Measurements from ENCODE around the gene ANO7. TPM values are rescaled to one million over a fixed set of nuclear protein-coding genes. Genes with fewer than 3 reads are reported as not detected.

ANO7 gene
- polyA plus RNA-seq, 2 donors = 0.14 to 0.21 TPM

DNA sequence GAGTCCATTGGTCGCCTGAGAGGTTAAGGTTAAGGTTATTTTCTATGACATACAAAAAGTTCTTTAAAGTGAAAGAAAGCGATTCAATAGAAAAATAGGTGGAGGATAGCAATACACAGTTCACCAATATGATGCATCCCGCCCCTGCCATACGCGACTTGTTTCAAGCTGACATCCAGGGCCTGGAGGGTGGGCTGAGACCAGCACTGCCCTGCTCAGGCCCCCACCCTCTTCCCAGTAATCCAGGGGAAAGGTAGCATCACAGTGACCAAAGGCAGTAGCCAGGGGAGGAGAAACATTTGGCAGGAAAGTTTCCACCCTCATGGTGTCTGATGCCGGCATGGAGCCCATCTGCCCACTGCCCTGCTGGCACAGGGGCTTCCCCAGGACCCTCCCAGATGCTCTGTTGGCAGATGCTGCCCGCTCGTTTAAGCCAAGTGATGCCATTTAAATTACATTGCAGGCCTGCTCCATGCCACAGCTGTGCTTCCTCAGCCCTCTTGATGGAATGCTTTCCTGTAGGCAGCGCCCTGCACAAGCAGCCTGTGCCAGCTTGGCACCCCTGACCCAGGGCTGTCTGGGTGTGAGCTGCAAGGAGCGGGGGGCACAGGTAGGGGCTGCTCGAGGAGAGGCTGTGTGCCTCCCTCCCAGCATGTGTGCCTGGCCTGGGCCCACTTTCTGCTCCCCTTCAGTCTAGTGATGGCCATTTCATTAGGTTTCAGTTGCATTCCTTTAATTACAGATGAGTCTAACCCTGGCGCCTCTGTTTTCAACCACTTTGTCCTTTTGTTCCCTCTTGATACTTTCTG lies 10.7 kb upstream of the ANO7 start:
- Histone ChIP-seq H3K27me3 (ENCODE audit: control insufficient read depth in 1 of 2, insufficient read depth in 2 of 2, low read length in 2 of 2) (no peaks in the 10 kb centered on the region), H3K9me3 (ENCODE audit: control insufficient read depth in 2 of 2, insufficient read depth in 1 of 2, low read depth in 1 of 2, low read length in 1 of 2) (no peaks in the 10 kb centered on the region), H3K4me3 (ENCODE audit: low read depth in 1 of 2, low read length in 2 of 2) (no peak overlapping the region), H3K27ac (ENCODE audit: low read depth in 2 of 2, low read length in 1 of 2) (no peak overlapping the region), H3K4me1 (ENCODE audit: control insufficient read depth in 2 of 2, insufficient read depth in 2 of 2, low read length in 1 of 2) (no peaks in the 10 kb centered on the region), H3K36me3 (ENCODE audit: control insufficient read depth in 2 of 2, insufficient read depth in 2 of 2, low read length in 1 of 2) (peaks cover 0 to 27% of the 10 kb centered on the region in 2 donors)
- 96 to 97% methylated on average over 12 of the region's 12 CpGs for WGBS, 2 donors

DNA sequence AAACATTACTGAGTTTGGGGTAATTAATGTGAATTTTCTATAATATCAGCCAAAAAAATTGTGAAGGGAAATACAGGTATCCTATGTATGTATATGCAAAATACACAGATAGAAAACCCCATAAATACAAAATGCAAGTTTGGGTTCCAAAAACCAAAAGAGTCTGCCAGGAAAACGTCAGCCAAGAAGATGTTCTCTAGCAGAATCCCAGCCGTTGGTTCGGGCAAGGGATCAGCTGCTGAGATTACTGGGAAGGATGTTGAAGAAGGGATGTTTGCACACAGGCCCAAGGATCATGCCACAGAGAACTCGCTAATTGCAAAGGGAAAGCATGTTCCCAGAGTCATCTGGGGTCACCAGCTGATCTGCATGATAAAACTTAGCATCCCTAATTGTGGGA lies 9.5 kb upstream of the ANO7 start:
- WGBS, 2 donors = 67 to 71% methylated on average over 4 of the region's 4 CpGs
- H3K27ac ChIP-seq (ENCODE audit: low read depth in 2 of 2, low read length in 1 of 2) = no peak overlapping the region

DNA sequence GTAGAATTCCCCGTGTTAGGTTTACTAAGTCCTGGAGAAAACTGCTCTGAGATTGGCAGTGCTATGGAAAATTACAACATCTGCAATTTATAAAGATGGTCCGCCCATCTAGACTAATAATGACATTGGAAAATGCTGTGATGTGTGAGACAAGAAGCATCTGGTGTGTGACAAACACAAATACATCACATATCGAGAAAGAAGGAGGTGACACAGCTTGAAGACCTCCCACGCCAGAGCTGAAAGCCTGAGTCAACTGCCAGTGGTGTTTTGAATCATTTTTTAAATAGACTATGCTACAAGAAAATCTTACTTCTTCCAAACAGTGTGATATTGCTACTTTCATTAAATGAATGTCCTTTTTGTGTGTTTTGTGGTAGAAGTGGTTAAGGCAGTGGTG lies 8.6 kb upstream of the ANO7 start:
- H3K4me3 ChIP-seq (ENCODE audit: low read depth in 1 of 2, low read length in 2 of 2) = no peak overlapping the region
- WGBS, 2 donors = 74 to 76% methylated on average over 4 of the region's 4 CpGs
- no peaks in the 10 kb centered on the region for H3K9me3 ChIP-seq (ENCODE audit: control insufficient read depth in 2 of 2, insufficient read depth in 1 of 2, low read depth in 1 of 2, low read length in 1 of 2)
- H3K27ac ChIP-seq (ENCODE audit: low read depth in 2 of 2, low read length in 1 of 2) = no peak overlapping the region
- peaks cover 0 to 30% of the 10 kb centered on the region in 2 donors for H3K36me3 ChIP-seq (ENCODE audit: control insufficient read depth in 2 of 2, insufficient read depth in 2 of 2, low read length in 1 of 2)
- no peaks in the 10 kb centered on the region for H3K4me1 ChIP-seq (ENCODE audit: control insufficient read depth in 2 of 2, insufficient read depth in 2 of 2, low read length in 1 of 2)
- no peaks in the 10 kb centered on the region for H3K27me3 ChIP-seq (ENCODE audit: control insufficient read depth in 1 of 2, insufficient read depth in 2 of 2, low read length in 2 of 2)

More for the DNA sequence above, 9.5 kb upstream of the ANO7 start:
- peaks cover 0 to 32% of the 10 kb centered on the region in 2 donors for H3K36me3 ChIP-seq (ENCODE audit: control insufficient read depth in 2 of 2, insufficient read depth in 2 of 2, low read length in 1 of 2)
- H3K4me3 ChIP-seq (ENCODE audit: low read depth in 1 of 2, low read length in 2 of 2) = no peak overlapping the region
- no peaks in the 10 kb centered on the region for H3K4me1 ChIP-seq (ENCODE audit: control insufficient read depth in 2 of 2, insufficient read depth in 2 of 2, low read length in 1 of 2)
- no peaks in the 10 kb centered on the region for H3K27me3 ChIP-seq (ENCODE audit: control insufficient read depth in 1 of 2, insufficient read depth in 2 of 2, low read length in 2 of 2)
- H3K9me3 ChIP-seq (ENCODE audit: control insufficient read depth in 2 of 2, insufficient read depth in 1 of 2, low read depth in 1 of 2, low read length in 1 of 2) = no peaks in the 10 kb centered on the region

DNA sequence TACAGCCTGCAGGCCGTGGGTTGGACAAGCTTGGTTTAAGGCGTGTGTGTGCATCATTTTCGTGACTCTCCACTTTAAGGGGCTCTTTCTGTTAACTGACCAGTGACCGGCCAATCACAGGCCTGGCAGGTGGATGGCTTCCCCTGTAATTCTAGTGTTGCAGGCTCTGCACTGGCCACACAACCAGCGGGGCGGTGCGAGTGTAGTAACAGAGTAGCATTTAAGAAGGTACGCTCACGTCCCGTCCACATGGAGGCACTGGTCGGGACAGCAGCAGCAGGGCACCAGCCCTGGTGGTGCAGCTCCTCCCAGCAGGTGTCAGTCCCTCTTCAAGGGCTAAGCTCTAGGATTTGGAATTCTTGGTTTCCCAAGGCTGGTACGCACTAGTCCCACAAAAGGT lies 8.0 kb upstream of the ANO7 start:
- H3K9me3 ChIP-seq (ENCODE audit: control insufficient read depth in 2 of 2, insufficient read depth in 1 of 2, low read depth in 1 of 2, low read length in 1 of 2) = no peaks in the 10 kb centered on the region
- H3K36me3 ChIP-seq (ENCODE audit: control insufficient read depth in 2 of 2, insufficient read depth in 2 of 2, low read length in 1 of 2) = peaks cover 0 to 30% of the 10 kb centered on the region in 2 donors
- H3K27me3 ChIP-seq (ENCODE audit: control insufficient read depth in 1 of 2, insufficient read depth in 2 of 2, low read length in 2 of 2) = no peaks in the 10 kb centered on the region
- H3K4me3 ChIP-seq (ENCODE audit: low read depth in 1 of 2, low read length in 2 of 2) = no peak overlapping the region
- H3K27ac ChIP-seq (ENCODE audit: low read depth in 2 of 2, low read length in 1 of 2) = no peak overlapping the region
- H3K4me1 ChIP-seq (ENCODE audit: control insufficient read depth in 2 of 2, insufficient read depth in 2 of 2, low read length in 1 of 2) = no peaks in the 10 kb centered on the region
- WGBS, 2 donors = 91 to 93% methylated on average over 12 of the region's 12 CpGs

DNA sequence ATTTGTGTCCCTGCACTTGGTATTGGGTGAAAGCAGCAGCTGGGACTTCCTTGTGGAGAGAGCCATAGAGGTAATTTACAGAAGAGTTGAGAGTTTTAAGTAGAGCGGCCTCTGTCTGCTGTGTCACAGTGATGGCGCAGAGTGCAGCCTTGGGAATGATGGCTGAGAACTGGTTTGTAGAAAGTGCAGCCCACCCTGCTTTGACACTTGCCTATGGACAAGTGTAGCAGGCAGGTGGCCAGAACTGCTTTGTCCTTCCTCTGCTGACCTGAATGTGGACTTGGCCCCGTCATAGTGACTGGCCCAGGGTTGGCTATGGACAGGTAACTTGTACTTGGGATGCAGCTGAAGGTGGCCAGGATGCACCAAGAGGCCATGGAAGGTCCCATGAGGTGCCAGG lies 6.4 kb upstream of the ANO7 start:
- Histone ChIP-seq H3K4me1 (ENCODE audit: control insufficient read depth in 2 of 2, insufficient read depth in 2 of 2, low read length in 1 of 2) (no peaks in the 10 kb centered on the region), H3K4me3 (ENCODE audit: low read depth in 1 of 2, low read length in 2 of 2) (no peak overlapping the region), H3K27ac (ENCODE audit: low read depth in 2 of 2, low read length in 1 of 2) (no peak overlapping the region), H3K36me3 (ENCODE audit: control insufficient read depth in 2 of 2, insufficient read depth in 2 of 2, low read length in 1 of 2) (peaks cover 0 to 27% of the 10 kb centered on the region in 2 donors), H3K27me3 (ENCODE audit: control insufficient read depth in 1 of 2, insufficient read depth in 2 of 2, low read length in 2 of 2) (no peaks in the 10 kb centered on the region), H3K9me3 (ENCODE audit: control insufficient read depth in 2 of 2, insufficient read depth in 1 of 2, low read depth in 1 of 2, low read length in 1 of 2) (no peaks in the 10 kb centered on the region)
- 99% methylated on average over 3 of the region's 3 CpGs for WGBS, 2 donors

DNA sequence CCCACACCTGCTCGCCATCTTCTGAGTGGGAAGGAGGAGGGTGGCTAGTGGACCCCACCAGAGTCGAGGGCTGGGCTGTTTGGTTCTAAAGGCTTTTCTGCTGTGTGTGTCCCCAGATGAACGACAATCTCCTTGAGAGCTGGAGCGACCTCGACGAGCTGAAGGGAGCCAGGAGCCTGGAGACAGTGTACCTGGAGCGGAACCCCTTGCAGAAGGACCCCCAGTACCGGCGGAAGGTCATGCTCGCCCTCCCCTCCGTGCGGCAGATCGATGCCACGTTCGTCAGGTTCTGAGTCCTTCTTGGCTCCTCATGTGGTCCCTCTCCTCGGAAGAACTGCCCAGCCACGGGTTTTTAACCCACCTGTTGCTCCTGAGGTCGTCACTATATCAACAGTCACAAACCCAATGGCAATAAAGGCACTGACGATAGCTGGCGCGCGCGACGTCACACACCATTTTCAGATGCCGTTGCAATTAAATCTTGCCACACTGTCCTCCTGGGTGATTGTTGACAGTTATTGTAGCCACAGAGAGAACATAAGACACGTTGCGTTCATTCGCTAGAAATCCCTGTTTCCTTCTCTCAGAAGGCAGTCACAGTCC lies 5.8 kb upstream of the ANO7 start:
- Histone ChIP-seq H3K4me1 (ENCODE audit: control insufficient read depth in 2 of 2, insufficient read depth in 2 of 2, low read length in 1 of 2) (no peaks in the 10 kb centered on the region), H3K27me3 (ENCODE audit: control insufficient read depth in 1 of 2, insufficient read depth in 2 of 2, low read length in 2 of 2) (no peaks in the 10 kb centered on the region), H3K36me3 (ENCODE audit: control insufficient read depth in 2 of 2, insufficient read depth in 2 of 2, low read length in 1 of 2) (peaks cover 0 to 25% of the 10 kb centered on the region in 2 donors), H3K4me3 (ENCODE audit: low read depth in 1 of 2, low read length in 2 of 2) (no peak overlapping the region), H3K9me3 (ENCODE audit: control insufficient read depth in 2 of 2, insufficient read depth in 1 of 2, low read depth in 1 of 2, low read length in 1 of 2) (no peaks in the 10 kb centered on the region), H3K27ac (ENCODE audit: low read depth in 2 of 2, low read length in 1 of 2) (no peak overlapping the region)
- 93 to 94% methylated on average over 28 of the region's 28 CpGs for WGBS, 2 donors

DNA sequence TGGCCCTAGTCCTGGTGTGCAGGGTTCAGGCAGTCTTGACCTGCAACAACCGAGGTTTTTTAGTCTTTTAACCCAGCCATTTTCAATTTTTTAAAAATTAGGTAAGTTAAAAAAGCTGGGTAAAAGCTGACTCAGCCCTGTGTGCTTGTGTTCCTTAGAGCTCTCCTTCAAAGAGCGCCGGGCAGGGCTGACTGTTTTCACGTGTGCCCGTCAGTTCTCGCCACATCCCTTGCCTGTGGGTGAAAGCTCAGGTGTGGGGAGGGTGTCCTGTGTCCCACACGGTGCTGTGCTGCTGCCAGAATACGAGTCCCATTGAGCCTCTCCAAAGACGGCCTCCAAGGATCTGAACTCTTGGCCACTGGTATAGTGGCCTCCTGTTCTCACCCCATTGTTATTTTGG lies 5.3 kb upstream of the ANO7 start:
- peaks cover 0 to 21% of the 10 kb centered on the region in 2 donors for H3K36me3 ChIP-seq (ENCODE audit: control insufficient read depth in 2 of 2, insufficient read depth in 2 of 2, low read length in 1 of 2)
- WGBS, 2 donors = 82 to 91% methylated on average over 9 of the region's 9 CpGs

DNA sequence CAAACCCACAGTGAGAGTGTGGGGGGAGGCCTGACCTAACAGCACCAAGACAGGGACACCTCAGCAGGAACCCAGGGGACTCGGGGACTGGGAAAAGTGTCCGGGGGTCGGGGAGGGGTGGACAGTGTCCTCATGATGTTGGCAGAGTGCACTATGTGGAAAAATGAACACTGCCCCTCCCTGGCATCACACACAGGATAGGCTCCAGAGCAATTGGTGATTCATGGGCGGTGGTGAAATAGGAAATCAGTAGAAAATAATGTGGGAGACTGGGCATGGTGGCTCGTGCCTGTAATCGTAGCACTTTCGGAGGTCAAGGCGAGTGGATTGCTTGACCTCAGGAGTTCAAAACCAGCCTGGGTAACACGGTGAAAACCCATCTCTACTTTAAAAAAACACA lies 3.6 kb upstream of the ANO7 start:
- 73 to 78% methylated on average over 9 of the region's 9 CpGs for WGBS, 2 donors
- Histone ChIP-seq H3K36me3 (ENCODE audit: control insufficient read depth in 2 of 2, insufficient read depth in 2 of 2, low read length in 1 of 2) (peaks cover 0 to 18% of the 10 kb centered on the region in 2 donors), H3K4me3 (ENCODE audit: low read depth in 1 of 2, low read length in 2 of 2) (no peak overlapping the region), H3K9me3 (ENCODE audit: control insufficient read depth in 2 of 2, insufficient read depth in 1 of 2, low read depth in 1 of 2, low read length in 1 of 2) (no peaks in the 10 kb centered on the region), H3K4me1 (ENCODE audit: control insufficient read depth in 2 of 2, insufficient read depth in 2 of 2, low read length in 1 of 2) (peaks cover 0 to 8% of the 10 kb centered on the region in 2 donors), H3K27me3 (ENCODE audit: control insufficient read depth in 1 of 2, insufficient read depth in 2 of 2, low read length in 2 of 2) (no peaks in the 10 kb centered on the region), H3K27ac (ENCODE audit: low read depth in 2 of 2, low read length in 1 of 2) (no peak overlapping the region)

More for the DNA sequence above, 5.3 kb upstream of the ANO7 start:
- no peaks in the 10 kb centered on the region for H3K27me3 ChIP-seq (ENCODE audit: control insufficient read depth in 1 of 2, insufficient read depth in 2 of 2, low read length in 2 of 2)
- peaks cover 0 to 3% of the 10 kb centered on the region in 2 donors for H3K4me1 ChIP-seq (ENCODE audit: control insufficient read depth in 2 of 2, insufficient read depth in 2 of 2, low read length in 1 of 2)
- no peaks in the 10 kb centered on the region for H3K9me3 ChIP-seq (ENCODE audit: control insufficient read depth in 2 of 2, insufficient read depth in 1 of 2, low read depth in 1 of 2, low read length in 1 of 2)
- no peak overlapping the region for H3K27ac ChIP-seq (ENCODE audit: low read depth in 2 of 2, low read length in 1 of 2)
- no peak overlapping the region for H3K4me3 ChIP-seq (ENCODE audit: low read depth in 1 of 2, low read length in 2 of 2)

DNA sequence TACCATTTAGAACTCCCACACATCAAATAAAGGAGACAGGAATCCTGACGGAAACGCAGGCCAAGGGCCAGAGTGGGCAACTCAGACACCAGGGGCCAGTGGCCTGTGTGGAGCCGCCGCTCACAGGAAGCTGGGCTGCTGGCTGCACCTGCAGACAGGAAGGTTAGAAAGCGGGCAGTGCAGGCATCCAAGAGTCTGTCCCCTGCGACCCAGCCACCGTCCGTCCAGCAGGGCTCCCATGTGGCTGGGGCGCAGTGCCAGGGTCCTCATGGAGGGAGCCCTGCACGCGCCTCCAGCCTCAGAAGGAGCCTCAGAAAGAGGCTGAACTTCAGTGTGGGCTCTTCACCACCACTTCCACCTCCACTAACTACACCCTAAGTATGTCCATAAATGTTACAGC lies 2.5 kb upstream of the ANO7 start:
- H3K9me3 ChIP-seq (ENCODE audit: control insufficient read depth in 2 of 2, insufficient read depth in 1 of 2, low read depth in 1 of 2, low read length in 1 of 2) = no peaks in the 10 kb centered on the region
- H3K27ac ChIP-seq (ENCODE audit: low read depth in 2 of 2, low read length in 1 of 2) = no peak overlapping the region
- peaks cover 0 to 8% of the 10 kb centered on the region in 2 donors for H3K4me1 ChIP-seq (ENCODE audit: control insufficient read depth in 2 of 2, insufficient read depth in 2 of 2, low read length in 1 of 2)
- H3K36me3 ChIP-seq (ENCODE audit: control insufficient read depth in 2 of 2, insufficient read depth in 2 of 2, low read length in 1 of 2) = peaks cover 0 to 16% of the 10 kb centered on the region in 2 donors
- 73 to 81% methylated on average over 7 to 11 of the region's 11 CpGs for WGBS, 2 donors
- no peaks in the 10 kb centered on the region for H3K27me3 ChIP-seq (ENCODE audit: control insufficient read depth in 1 of 2, insufficient read depth in 2 of 2, low read length in 2 of 2)
- no peak overlapping the region for H3K4me3 ChIP-seq (ENCODE audit: low read depth in 1 of 2, low read length in 2 of 2)

Data from esophagus (tissue), 2 donors.